B cell (primary cell): ENCODE measurements around the gene LRRC8E. TPM values are rescaled to one million over a fixed set of nuclear protein-coding genes. Genes with fewer than 3 reads are reported as not detected.
A peak's percentile ranks its signal among the peaks of the same experiment; 100 is the strongest.

Experiments
- ATAC-seq: fragments of 200-7000 bp; cut with Tn5 transposase; one replicate; pipeline ENCODE4 v1.10.0; 2021; ENCODE audit warnings: low read depth, mild to moderate bottlenecking, moderate number of reproducible peaks, moderate library complexity
- CTCF ChIA-PET: fragments of 350-600 bp; sonication (Branson Sonifier 250); formaldehyde crosslinking; loops from one replicate; lab custom pipeline; 2021; ENCODE audit warnings: antibody characterized with exemption, inconsistent platforms; lab: Charles Lee
- POLR2A ChIA-PET: fragments of 350-600 bp; sonication (Branson Sonifier 250); formaldehyde crosslinking; loops from one replicate; lab custom pipeline; 2021; ENCODE audit warnings: antibody characterized with exemption; lab: Charles Lee
- DNase-seq: peaks from one replicate; pipeline ENCODE4 v3.0.0; 2013
- H2AFZ ChIP-seq: 2 replicates; pipeline ENCODE4 v1.6.1; 2012; ENCODE audit warnings: mild to moderate bottlenecking, low read depth, low read length; ENCODE audit not compliant: insufficient read depth, poor library complexity, severe bottlenecking
- H3K27ac ChIP-seq, 2 donors: 1 replicate in 1 of 2; 2 replicates in 1 of 2; pipeline ENCODE4 v1.5.1; 2012 to 2013; ENCODE audit warnings: low read length in 2 of 2, mild to moderate bottlenecking in 2 of 2, moderate library complexity in 1 of 2
- H3K27me3 ChIP-seq, 4 experiments: fragments of 200-600 bp in 1 of 4; sonication (generic) in 1 of 4; replicated peaks in 1 of 4; 1 replicate in 2 of 4; 2 replicates in 2 of 4; pipeline versions ENCODE4 v1.6.1 to v1.7.0; 2013 to 2016; ENCODE audit warnings: low read length in 3 of 4, mild to moderate bottlenecking in 2 of 4, mixed read lengths in 1 of 4, moderate library complexity in 1 of 4; ENCODE audit not compliant: insufficient read depth in 4 of 4, control insufficient read depth in 3 of 4; ENCODE audit errors: control extremely low read depth in 1 of 4
- H3K36me3 ChIP-seq, 2 experiments: replicated peaks in 1 of 2; 1 replicate in 1 of 2; 2 replicates in 1 of 2; pipeline versions ENCODE4 v1.6.1 to v1.7.1; 2013; ENCODE audit warnings: low read length in 1 of 2; ENCODE audit not compliant: insufficient read depth in 2 of 2, control insufficient read depth in 1 of 2; ENCODE audit errors: control extremely low read depth in 1 of 2, extremely low read depth in 1 of 2
- H3K4me1 ChIP-seq, 2 donors: fragments of 200-600 bp in 1 of 2; sonication (generic) in 1 of 2; 1 replicate in 1 of 2; 2 replicates in 1 of 2; pipeline versions ENCODE4 v1.5.1 to v1.6.1; 2013 to 2017; ENCODE audit warnings: low read length in 2 of 2; ENCODE audit not compliant: control insufficient read depth in 2 of 2, insufficient read depth in 2 of 2
- H3K4me2 ChIP-seq: replicated peaks from 2 replicates; pipeline ENCODE3; 2012; ENCODE audit warnings: mild to moderate bottlenecking, low read depth, low read length; ENCODE audit not compliant: poor library complexity, severe bottlenecking
- H3K4me3 ChIP-seq, 5 experiments: fragments of 200-600 bp in 1 of 5; sonication (generic) in 1 of 5; 1 replicate in 3 of 5; 2 replicates in 2 of 5; pipeline versions ENCODE4 v1.5.1 to v1.7.0; 2011 to 2016; ENCODE audit warnings: low read length in 4 of 5, mild to moderate bottlenecking in 4 of 5, low read depth in 2 of 5, control low read depth in 1 of 5, moderate library complexity in 1 of 5; ENCODE audit not compliant: insufficient read depth in 1 of 5; ENCODE audit errors: control extremely low read depth in 1 of 5, extremely low read depth in 1 of 5
- H3K79me2 ChIP-seq: fragments of 200-600 bp; sonication (generic); one replicate; pipeline ENCODE4 v1.6.0; 2016; ENCODE audit warnings: low read length; ENCODE audit not compliant: control insufficient read depth, insufficient read depth
- H3K9ac ChIP-seq: fragments of 200-600 bp; sonication (generic); 2 replicates; pipeline ENCODE4 v1.6.1; 2017; ENCODE audit warnings: mild to moderate bottlenecking, low read length, moderate library complexity
- H3K9me3 ChIP-seq, 3 donors: one replicate each; pipeline versions ENCODE4 v1.6.1 to v1.7.1; 2013; ENCODE audit warnings: low read length in 2 of 3; ENCODE audit not compliant: control insufficient read depth in 2 of 3, insufficient read depth in 1 of 3; ENCODE audit errors: control extremely low read depth in 1 of 3
- H4K20me1 ChIP-seq: 2 replicates; pipeline ENCODE4 v1.6.0; 2012; ENCODE audit warnings: mild to moderate bottlenecking, low read length; ENCODE audit not compliant: insufficient read depth, control insufficient read depth, poor library complexity, severe bottlenecking
- H3K27ac Mint-ChIP-seq: one replicate; pipeline ENCODE4 v1.8.0; 2021; ENCODE audit warnings: mixed read lengths
- H3K27me3 Mint-ChIP-seq: one replicate; pipeline ENCODE4 v1.8.0; 2021; ENCODE audit warnings: mixed read lengths
- H3K4me1 Mint-ChIP-seq: one replicate; pipeline ENCODE4 v1.8.0; 2021; ENCODE audit warnings: mixed read lengths
- H3K4me3 Mint-ChIP-seq: one replicate; pipeline ENCODE4 v1.8.0; 2021; ENCODE audit warnings: mixed read lengths
- H3K9me3 Mint-ChIP-seq: one replicate; pipeline ENCODE4 v1.8.0; 2022; ENCODE audit warnings: mixed read lengths; ENCODE audit not compliant: insufficient read depth
- EZH2 ChIP-seq: IDR thresholded peaks from 2 replicates; pipeline ENCODE4 v1.6.1; 2012; ENCODE audit warnings: borderline replicate concordance, low read depth, mild to moderate bottlenecking, moderate library complexity, low read length; ENCODE audit not compliant: insufficient read depth, poor library complexity, severe bottlenecking
- WGBS: methylation state at CpG from one replicate; pipeline ENCODE4 v1.1.5; 2013; ENCODE audit warnings: missing lambda C conversion rate; ENCODE audit not compliant: insufficient coverage; 5-methylcytosine and 5-hydroxymethylcytosine counted together
- intact Hi-C: fragments of 100-400 bp; cut with micrococcal nuclease; formaldehyde crosslinking; loops from one replicate; pipeline ENCODE4 v1.10.0; 2022
- polyA plus RNA-seq: library from polyadenylated mRNA; depleted of rRNA; stranded (reverse); fragments of >200 nt; gene quantifications from 2 replicates; pipeline ENCODE4 v1.2.3, GENCODE V29; 2012
- total RNA-seq, 2 donors: library from RNA; stranded (reverse); fragments of 120-200 nt in 1 of 2; gene quantifications; 1 replicate in 1 of 2; 2 replicates in 1 of 2; pipeline versions ENCODE4 v1.2.3 to v1.2.4, GENCODE V29; 2013 to 2022
- TF ChIP-seq, protein P1 (sequence below): fragments of 200-600 bp; IDR thresholded peaks from one replicate; pipeline ENCODE4 v1.8.0; 2022; ENCODE audit warnings: antibody characterized with exemption, mild to moderate bottlenecking

Gene LRRC8E
- total and polyA plus RNA-seq, 2 donors (not counting 1 experiment from before 2014, with no cell fraction given) = not detected

DNA sequence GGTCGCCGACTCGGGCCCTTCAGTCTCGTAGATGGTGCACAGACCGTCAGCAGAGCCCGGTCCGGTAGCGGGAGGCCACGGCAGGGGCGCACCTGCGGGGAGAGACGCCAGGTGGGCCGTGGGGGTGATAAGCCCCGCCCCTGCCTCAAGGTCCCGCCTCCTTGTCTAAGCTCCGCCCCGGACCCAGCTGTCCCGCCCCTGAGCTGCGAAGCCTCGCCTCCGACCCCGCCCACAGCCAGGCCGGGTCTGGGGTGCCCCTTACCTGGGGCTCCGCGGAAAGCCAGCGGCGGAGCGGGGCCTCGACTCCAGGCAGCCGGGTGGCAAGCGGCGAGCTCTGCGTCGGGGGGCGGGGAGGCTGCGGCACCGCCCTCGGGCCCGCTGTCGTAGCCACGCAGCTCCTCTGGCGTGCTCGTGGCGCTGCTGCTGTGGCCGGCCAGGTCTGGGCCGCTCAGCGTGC, 18.8 kb upstream of the LRRC8E start:
- peak overlapping the region; percentile 46 for H3K27ac Mint-ChIP-seq
- H3K27me3 Mint-ChIP-seq = peaks cover 30% of the 10 kb centered on the region
- intact Hi-C loops = loop anchor here (1.0 to 2.0 kb wide), 3 partner anchors 34 to 73 kb away; partner anchors contain the start of genes MAP2K7 and TIMM44
- ATAC-seq = peak; percentile 70
- peak overlapping the region; percentile 80 for H3K4me3 Mint-ChIP-seq
- peak overlapping the region; percentile 74 for H3K9ac ChIP-seq
- H3K27ac ChIP-seq = no peak overlapping the region
- TF ChIP-seq EZH2 = no peak
- TF ChIP-seq, protein P1, sequence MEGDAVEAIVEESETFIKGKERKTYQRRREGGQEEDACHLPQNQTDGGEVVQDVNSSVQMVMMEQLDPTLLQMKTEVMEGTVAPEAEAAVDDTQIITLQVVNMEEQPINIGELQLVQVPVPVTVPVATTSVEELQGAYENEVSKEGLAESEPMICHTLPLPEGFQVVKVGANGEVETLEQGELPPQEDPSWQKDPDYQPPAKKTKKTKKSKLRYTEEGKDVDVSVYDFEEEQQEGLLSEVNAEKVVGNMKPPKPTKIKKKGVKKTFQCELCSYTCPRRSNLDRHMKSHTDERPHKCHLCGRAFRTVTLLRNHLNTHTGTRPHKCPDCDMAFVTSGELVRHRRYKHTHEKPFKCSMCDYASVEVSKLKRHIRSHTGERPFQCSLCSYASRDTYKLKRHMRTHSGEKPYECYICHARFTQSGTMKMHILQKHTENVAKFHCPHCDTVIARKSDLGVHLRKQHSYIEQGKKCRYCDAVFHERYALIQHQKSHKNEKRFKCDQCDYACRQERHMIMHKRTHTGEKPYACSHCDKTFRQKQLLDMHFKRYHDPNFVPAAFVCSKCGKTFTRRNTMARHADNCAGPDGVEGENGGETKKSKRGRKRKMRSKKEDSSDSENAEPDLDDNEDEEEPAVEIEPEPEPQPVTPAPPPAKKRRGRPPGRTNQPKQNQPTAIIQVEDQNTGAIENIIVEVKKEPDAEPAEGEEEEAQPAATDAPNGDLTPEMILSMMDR = peak; percentile 61
- POLR2A ChIA-PET = interaction anchor here (0.7 to 1.3 kb wide), 4 partner anchors 34 to 152 kb away, joined by 3 to 11 read pairs (median 4); partner anchors contain the start of genes MAP2K7 and TIMM44
- no peaks in the 10 kb centered on the region for H3K36me3 ChIP-seq
- peaks cover 4% of the 10 kb centered on the region for H3K9me3 Mint-ChIP-seq
- no peaks in the 10 kb centered on the region for H3K79me2 ChIP-seq
- peak overlapping the region in 4 of 5 experiments; percentile 31 to 63 (median 56) for H3K4me3 ChIP-seq
- H3K9me3 ChIP-seq = peaks cover 0 to 57% (median 0%) of the 10 kb centered on the region in 3 donors
- H3K4me1 Mint-ChIP-seq = peaks cover 37% of the 10 kb centered on the region
- peaks cover 0 to 80% (median 24%) of the 10 kb centered on the region in 4 experiments for H3K27me3 ChIP-seq
- 1% methylated on average over 47 of the region's 47 CpGs for WGBS
- peaks cover 11% of the 10 kb centered on the region for H4K20me1 ChIP-seq
- peak overlapping the region; percentile 84 for H2AFZ ChIP-seq
- DNase-seq = peak; percentile 92
- H3K4me1 ChIP-seq = peaks cover 43 to 50% of the 10 kb centered on the region in 2 donors
- CTCF ChIA-PET = interaction anchor here (0.6 to 2.0 kb wide), 17 partner anchors 8 to 1408 kb away, joined by 3 to 15 read pairs (median 5); partner anchors contain the start of genes MAP2K7, SNAPC2, TIMM44 and TRAPPC5
- H3K4me2 ChIP-seq = peak overlapping the region; percentile 98
